SH-SY5Y (cell line): ENCODE data around the gene CRABP2.

ENCODE experiments used
- GATA2 ChIP-seq: IDR thresholded peaks from 2 replicates; pipeline ENCODE4 v1.6.1; 2011; ENCODE audit warnings: mild to moderate bottlenecking, low read depth, low read length
- GATA3 ChIP-seq: IDR thresholded peaks from 2 replicates; pipeline ENCODE4 v1.6.1; 2011; ENCODE audit warnings: low read depth, mild to moderate bottlenecking, low read length, moderate library complexity

- no peak for TF ChIP-seq GATA2
- no peak for TF ChIP-seq GATA3
These were observed 41.6 kb upstream of the CRABP2 start for GRCh38 chr1:156746728-156747631.
